H9 (cell line): ENCODE data around the gene RINL. TPM values are rescaled to one million over a fixed set of nuclear protein-coding genes. Genes with fewer than 3 reads are reported as not detected.
"Not testable (repeated sequence)": the region's sequence is repeated elsewhere in the genome, so short reads cannot be mapped to it uniquely, and the experiment has no call there.

Experiments
- DNase-seq: peaks from one replicate; pipeline ENCODE4 v3.0.0-alpha.2; 2017
- H2AFZ ChIP-seq: one replicate; pipeline ENCODE4 v1.6.1; 2013; ENCODE audit warnings: mild to moderate bottlenecking, low read length, control low read depth, moderate library complexity
- H2AK5ac ChIP-seq: 2 replicates; pipeline ENCODE4 v1.6.1; 2013; ENCODE audit warnings: low read length, control low read depth, mixed read lengths; ENCODE audit not compliant: insufficient read length
- H2BK120ac ChIP-seq: one replicate; pipeline ENCODE4 v1.6.1; 2013; ENCODE audit warnings: low read depth, mild to moderate bottlenecking, low read length, control low read depth, inconsistent platforms; ENCODE audit not compliant: poor library complexity, severe bottlenecking
- H2BK12ac ChIP-seq: 2 replicates; pipeline ENCODE4 v1.6.1; 2013; ENCODE audit warnings: low read length, control low read depth, mixed read lengths, low read depth; ENCODE audit not compliant: insufficient read length
- H2BK15ac ChIP-seq: 2 replicates; pipeline ENCODE4 v1.6.1; 2013; ENCODE audit warnings: low read depth, low read length, control low read depth
- H2BK20ac ChIP-seq: one replicate; pipeline ENCODE4 v1.6.1; 2013; ENCODE audit warnings: low read depth, mild to moderate bottlenecking, low read length, control low read depth, inconsistent platforms; ENCODE audit not compliant: poor library complexity, severe bottlenecking
- H2BK5ac ChIP-seq: 2 replicates; pipeline ENCODE4 v1.6.1; 2013; ENCODE audit warnings: low read length, control low read depth, mixed read lengths; ENCODE audit not compliant: insufficient read length
- H3K14ac ChIP-seq: 2 replicates; pipeline ENCODE4 v1.6.1; 2013; ENCODE audit warnings: low read length, control low read depth; ENCODE audit not compliant: insufficient read depth
- H3K18ac ChIP-seq: 2 replicates; pipeline ENCODE4 v1.6.1; 2013; ENCODE audit warnings: low read depth, mild to moderate bottlenecking, mixed read lengths, low read length, control low read depth; ENCODE audit not compliant: insufficient read length
- H3K23ac ChIP-seq: 2 replicates; pipeline ENCODE4 v1.6.1; 2013; ENCODE audit warnings: low read length, control low read depth, mixed read lengths, low read depth; ENCODE audit not compliant: insufficient read length
- H3K23me2 ChIP-seq: 2 replicates; pipeline ENCODE4 v1.6.1; 2013; ENCODE audit warnings: low read depth, mild to moderate bottlenecking, mixed read lengths, low read length, control low read depth; ENCODE audit not compliant: insufficient read length, poor library complexity, severe bottlenecking
- H3K27ac ChIP-seq: 2 replicates; pipeline ENCODE4 v1.5.1; 2013; ENCODE audit warnings: low read length, control low read depth, mixed read lengths, low read depth; ENCODE audit not compliant: insufficient read length
- H3K27me3 ChIP-seq: 2 replicates; pipeline ENCODE4 v1.6.1; 2013; ENCODE audit warnings: low read length, control low read depth, inconsistent platforms; ENCODE audit not compliant: insufficient read depth
- H3K4ac ChIP-seq: 2 replicates; pipeline ENCODE4 v1.6.1; 2013; ENCODE audit warnings: low read depth, mild to moderate bottlenecking, control low read depth, inconsistent platforms, low read length, moderate library complexity
- H3K4me1 ChIP-seq: 2 replicates; pipeline ENCODE4 v1.6.1; 2013; ENCODE audit warnings: low read length, control low read depth, inconsistent platforms; ENCODE audit not compliant: insufficient read depth
- H3K4me2 ChIP-seq: 2 replicates; pipeline ENCODE4 v1.6.1; 2013; ENCODE audit warnings: low read length, control low read depth, mixed read lengths; ENCODE audit not compliant: insufficient read length, insufficient read depth
- H3K56ac ChIP-seq: 2 replicates; pipeline ENCODE4 v1.6.1; 2013; ENCODE audit warnings: low read depth, mild to moderate bottlenecking, mixed read lengths, low read length, control low read depth; ENCODE audit not compliant: insufficient read length
- H3K79me1 ChIP-seq: 2 replicates; pipeline ENCODE4 v1.6.1; 2013; ENCODE audit warnings: low read depth, mild to moderate bottlenecking, moderate library complexity, low read length, control low read depth, inconsistent platforms; ENCODE audit not compliant: insufficient read depth, poor library complexity, severe bottlenecking
- H3K79me2 ChIP-seq: 2 replicates; pipeline ENCODE4 v1.6.1; 2013; ENCODE audit warnings: low read length, control low read depth, inconsistent platforms; ENCODE audit not compliant: insufficient read depth
- H3K9ac ChIP-seq: 2 replicates; pipeline ENCODE4 v1.6.1; 2013; ENCODE audit warnings: low read length, control low read depth, mixed read lengths; ENCODE audit not compliant: insufficient read length; ENCODE audit errors: extremely low read depth
- H3K9me3 ChIP-seq: one replicate; pipeline ENCODE4 v1.6.1; 2013; ENCODE audit warnings: low read depth, low read length, inconsistent platforms; ENCODE audit not compliant: control insufficient read depth
- H3T11ph ChIP-seq: one replicate; pipeline ENCODE4 v1.6.1; 2013; ENCODE audit warnings: mild to moderate bottlenecking, low read length, control low read depth, inconsistent platforms
- H4K20me1 ChIP-seq: one replicate; pipeline ENCODE4 v1.6.1; 2013; ENCODE audit not compliant: control insufficient read depth, insufficient read length, insufficient read depth
- H4K5ac ChIP-seq: 2 replicates; pipeline ENCODE4 v1.6.1; 2013; ENCODE audit warnings: low read depth, mild to moderate bottlenecking, mixed read lengths, low read length, control low read depth; ENCODE audit not compliant: insufficient read length
- H4K8ac ChIP-seq: replicated peaks from 2 replicates; pipeline ENCODE4 v1.6.1; 2013; ENCODE audit warnings: low read length, control low read depth, mixed read lengths, low read depth; ENCODE audit not compliant: insufficient read length
- H4K91ac ChIP-seq: 2 replicates; pipeline ENCODE4 v1.6.1; 2013; ENCODE audit warnings: low read depth, mild to moderate bottlenecking, moderate library complexity, mixed read lengths, low read length, control low read depth; ENCODE audit not compliant: insufficient read length
- H3K27ac Mint-ChIP-seq, 3 experiments: 2 replicates in 2 of 3; 3 replicates in 1 of 3; pipeline ENCODE4 v1.8.0; 2020 to 2021; ENCODE audit warnings: mixed read lengths in 3 of 3, mild to moderate bottlenecking in 1 of 3, moderate library complexity in 1 of 3
- H3K27me3 Mint-ChIP-seq: 2 replicates; pipeline ENCODE4 v1.8.0; 2021; ENCODE audit warnings: low read depth, mild to moderate bottlenecking, moderate library complexity, mixed read lengths
- H3K36me3 Mint-ChIP-seq, 3 experiments: 2 replicates in 2 of 3; 3 replicates in 1 of 3; pipeline ENCODE4 v1.8.0; 2020 to 2021; ENCODE audit warnings: low read depth in 3 of 3, mixed read lengths in 3 of 3; ENCODE audit not compliant: insufficient read depth in 1 of 3
- H3K4me1 Mint-ChIP-seq, 2 experiments: 2 replicates each; pipeline ENCODE4 v1.8.0; 2020; ENCODE audit warnings: mixed read lengths in 2 of 2
- H3K4me3 Mint-ChIP-seq, 2 experiments: 2 replicates in 1 of 2; 3 replicates in 1 of 2; pipeline ENCODE4 v1.8.0; 2020 to 2021; ENCODE audit warnings: mild to moderate bottlenecking in 2 of 2, mixed read lengths in 2 of 2, moderate library complexity in 1 of 2
- H3K9me3 Mint-ChIP-seq, 2 experiments: 2 replicates in 1 of 2; 3 replicates in 1 of 2; pipeline ENCODE4 v1.8.0; 2020; ENCODE audit warnings: mild to moderate bottlenecking in 2 of 2, mixed read lengths in 2 of 2, moderate library complexity in 1 of 2
- CTCF ChIP-seq: fragments of 200-600 bp; sonication (generic); conservative IDR thresholded peaks from 3 replicates; pipeline ENCODE4 v1.8.0; 2021; ENCODE audit warnings: antibody characterized with exemption, mild to moderate bottlenecking
- WGBS: extraction: QIAGEN DNeasy Blood & Tissue Kit; methylation state at CpG from one replicate; pipeline ENCODE4 v1.1.7; 2013; ENCODE audit warnings: missing lambda C conversion rate, low lambda C conversion rate, mixed read lengths; ENCODE audit not compliant: insufficient read length; ENCODE audit errors: extremely low coverage; 5-methylcytosine and 5-hydroxymethylcytosine counted together
- total RNA-seq: library from RNA; stranded (reverse); gene quantifications from 2 replicates; pipeline ENCODE4 v1.2.1, GENCODE V29; 2021

Gene RINL
- total RNA-seq, 1 experiment from 2014 or later = 6.4 TPM

- H3K36me3 Mint-ChIP-seq = no peaks in the 10 kb centered on the region
- Histone ChIP-seq H3K79me1 (no peaks in the 10 kb centered on the region), H4K20me1 (no peaks in the 10 kb centered on the region), H3K23me2 (no peaks in the 10 kb centered on the region), H3K18ac (no peak overlapping the region), H3K27me3 (peaks cover 2% of the 10 kb centered on the region), H2BK15ac (no peak overlapping the region), H2BK12ac (no peak overlapping the region), H3K79me2 (no peaks in the 10 kb centered on the region), H3T11ph (no peak overlapping the region), H4K8ac (no peak overlapping the region), H3K4me1 (peaks cover 3% of the 10 kb centered on the region; the same call in 1 of the 2 replicates), H3K4ac (no peak overlapping the region), H3K23ac (no peak overlapping the region), H2BK20ac (no peak overlapping the region), H3K4me2 (no peak overlapping the region), H2BK5ac (no peak overlapping the region), H3K9me3 (no peaks in the 10 kb centered on the region), H3K56ac (no peak overlapping the region), H3K14ac (no peak overlapping the region), H2BK120ac (no peak overlapping the region), H3K9ac (no peak overlapping the region), H4K91ac (no peak overlapping the region), H4K5ac (no peak overlapping the region), H3K27ac (no peak overlapping the region), H2AFZ (no peak overlapping the region), H2AK5ac (no peak overlapping the region)
- TF ChIP-seq CTCF = no peak; the same call in 1 of the 3 replicates
- no CpG with 5 or more reads among the region's 6 CpGs for WGBS
- peak overlapping the region in 2 of 3 experiments; percentile 40 to 85; a peak in 2 of 7 replicates for H3K27ac Mint-ChIP-seq
- no peaks in the 10 kb centered on the region for H3K9me3 Mint-ChIP-seq
- peaks cover 2% of the 10 kb centered on the region for H3K27me3 Mint-ChIP-seq
- no peak for DNase-seq
- H3K4me3 Mint-ChIP-seq = no peak overlapping the region; a peak in 1 of 5 replicates
- peaks cover 19 to 26% of the 10 kb centered on the region in 2 experiments for H3K4me1 Mint-ChIP-seq
Measured at GRCh38 chr19:38875656-38876395, 2.2 kb downstream of the RINL start.

GRCh38 chr19:38873400-38873799 lies 4.7 kb downstream of the RINL start:
- H3K4ac ChIP-seq, H2BK20ac ChIP-seq: not testable (repeated sequence)

More at GRCh38 chr19:38873400-38873799, 4.7 kb downstream of the RINL start:
- not testable (repeated sequence) for H3K56ac ChIP-seq, H4K8ac ChIP-seq, H3K79me1 ChIP-seq, H3K14ac ChIP-seq, H3K9me3 Mint-ChIP-seq, H2AFZ ChIP-seq, H3T11ph ChIP-seq, H2BK15ac ChIP-seq, H2BK120ac ChIP-seq, H3K23ac ChIP-seq, H2BK5ac ChIP-seq, H3K18ac ChIP-seq, H4K91ac ChIP-seq, H3K4me1 ChIP-seq, H4K5ac ChIP-seq, H3K79me2 ChIP-seq, H3K9ac ChIP-seq, H2AK5ac ChIP-seq, H2BK12ac ChIP-seq, H3K27ac ChIP-seq, H3K36me3 Mint-ChIP-seq, H3K27me3 ChIP-seq, H3K4me3 Mint-ChIP-seq, H3K4me2 ChIP-seq, DNase-seq, H4K20me1 ChIP-seq, H3K23me2 ChIP-seq, H3K9me3 ChIP-seq
- H3K27me3 Mint-ChIP-seq = peaks cover 10% of the 10 kb centered on the region
- WGBS = no CpG with 5 or more reads among the region's 10 CpGs
- peak overlapping the region in 1 of 3 experiments; percentile 8; a peak in 1 of 7 replicates for H3K27ac Mint-ChIP-seq
- peaks cover 20 to 23% of the 10 kb centered on the region in 2 experiments for H3K4me1 Mint-ChIP-seq
